Mesothelial cell of epicardium (in vitro differentiated cells): Measurements from ENCODE around the gene TAGLN. TPM values are rescaled to one million over a fixed set of nuclear protein-coding genes. Genes with fewer than 3 reads are reported as not detected.

Experiments
- DNase-seq, 2 experiments: peaks; one replicate each; pipeline ENCODE4 v3.0.0; 2021; ENCODE audit warnings: low spot score in 2 of 2; ENCODE audit not compliant: unreplicated experiment in 2 of 2
- H3K27ac Mint-ChIP-seq: 2 replicates; pipeline ENCODE4 v1.8.0; 2021; ENCODE audit warnings: mixed read lengths
- H3K27me3 Mint-ChIP-seq: 2 replicates; pipeline ENCODE4 v1.8.0; 2021; ENCODE audit warnings: low read depth, mixed read lengths
- H3K36me3 Mint-ChIP-seq: 2 replicates; pipeline ENCODE4 v1.8.0; 2021; ENCODE audit warnings: mixed read lengths
- H3K4me1 Mint-ChIP-seq: 2 replicates; pipeline ENCODE4 v1.8.0; 2021; ENCODE audit warnings: mixed read lengths
- H3K4me3 Mint-ChIP-seq: 2 replicates; pipeline ENCODE4 v1.8.0; 2021; ENCODE audit warnings: mild to moderate bottlenecking, moderate library complexity, mixed read lengths
- H3K9me3 Mint-ChIP-seq: 2 replicates; pipeline ENCODE4 v1.8.0; 2021; ENCODE audit warnings: mixed read lengths
- CTCF ChIP-seq: fragments of 200-600 bp; sonication (generic); IDR thresholded peaks from one replicate; pipeline ENCODE4 v1.5.0; 2021; ENCODE audit warnings: antibody characterized with exemption; ENCODE audit not compliant: unreplicated experiment
- total RNA-seq: library from RNA; stranded (reverse); gene quantifications from 3 replicates; pipeline ENCODE4 v1.2.1, GENCODE V29; 2021

The TAGLN gene
- total RNA-seq, 1 donor from 2014 or later = 197 TPM

DNA sequence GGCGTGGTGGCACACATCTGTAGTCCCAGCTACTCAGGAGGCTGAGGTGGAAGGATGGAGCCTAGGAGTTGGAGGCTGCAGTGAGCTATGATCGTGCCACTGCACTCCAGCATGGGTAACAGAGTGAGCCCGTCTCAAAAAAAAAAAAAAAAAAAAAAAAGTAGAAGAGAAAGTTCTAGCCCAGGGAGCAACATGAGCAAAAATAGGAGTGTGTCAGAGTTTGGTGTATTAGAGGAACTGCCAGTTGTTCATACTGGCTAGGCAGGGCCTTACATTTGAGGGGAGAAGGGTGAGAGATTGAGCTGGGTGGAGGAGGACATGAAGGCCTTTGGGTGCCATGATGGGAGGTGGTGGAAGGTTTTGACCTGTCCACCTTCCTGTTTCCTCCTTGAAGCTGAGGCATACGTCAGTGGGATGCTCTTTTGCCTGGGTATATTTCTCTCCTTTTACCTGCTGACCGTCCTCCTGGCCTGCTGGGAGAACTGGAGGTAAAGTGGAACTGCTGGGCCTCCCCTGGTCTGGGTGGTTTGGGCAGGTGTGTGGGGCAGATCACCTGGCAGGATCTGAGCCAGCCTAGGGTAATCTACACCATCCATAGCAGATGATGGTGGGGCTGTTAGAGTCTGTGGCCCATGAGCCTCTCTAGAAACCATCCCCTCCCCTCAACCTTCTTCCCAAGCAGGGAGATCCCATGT, 13.3 kb upstream of the TAGLN start:
- H3K27ac Mint-ChIP-seq = no peak overlapping the region
- no peaks in the 10 kb centered on the region for H3K27me3 Mint-ChIP-seq
- DNase-seq = no peak

GRCh38 chr11:117186431-117186761, 12.8 kb upstream of the TAGLN start:
- Mint-ChIP-seq H3K9me3 (no peaks in the 10 kb centered on the region), H3K27ac (no peak overlapping the region), H3K36me3 (peaks cover 10% of the 10 kb centered on the region), H3K27me3 (no peaks in the 10 kb centered on the region), H3K4me1 (peaks cover 7% of the 10 kb centered on the region), H3K4me3 (no peak overlapping the region)
- DNase-seq = no peak
- no peak for TF ChIP-seq CTCF

More for the DNA sequence above, 13.3 kb upstream of the TAGLN start:
- Mint-ChIP-seq H3K9me3 (no peaks in the 10 kb centered on the region), H3K36me3 (peaks cover 10% of the 10 kb centered on the region), H3K4me3 (no peak overlapping the region), H3K4me1 (peaks cover 10% of the 10 kb centered on the region)
- TF ChIP-seq CTCF = no peak

- Mint-ChIP-seq H3K27me3 (no peaks in the 10 kb centered on the region), H3K27ac (no peak overlapping the region), H3K4me3 (no peak overlapping the region), H3K9me3 (no peaks in the 10 kb centered on the region), H3K4me1 (peaks cover 7% of the 10 kb centered on the region), H3K36me3 (peaks cover 10% of the 10 kb centered on the region)
- no peak for TF ChIP-seq CTCF
- no peak for DNase-seq
These were observed 12.2 kb upstream of the TAGLN start for GRCh38 chr11:117187007-117187406.

GRCh38 chr11:117187428-117187798, 11.8 kb upstream of the TAGLN start:
- TF ChIP-seq CTCF = no peak
- H3K4me3 Mint-ChIP-seq = no peak overlapping the region
- peaks cover 7% of the 10 kb centered on the region for H3K4me1 Mint-ChIP-seq

DNA sequence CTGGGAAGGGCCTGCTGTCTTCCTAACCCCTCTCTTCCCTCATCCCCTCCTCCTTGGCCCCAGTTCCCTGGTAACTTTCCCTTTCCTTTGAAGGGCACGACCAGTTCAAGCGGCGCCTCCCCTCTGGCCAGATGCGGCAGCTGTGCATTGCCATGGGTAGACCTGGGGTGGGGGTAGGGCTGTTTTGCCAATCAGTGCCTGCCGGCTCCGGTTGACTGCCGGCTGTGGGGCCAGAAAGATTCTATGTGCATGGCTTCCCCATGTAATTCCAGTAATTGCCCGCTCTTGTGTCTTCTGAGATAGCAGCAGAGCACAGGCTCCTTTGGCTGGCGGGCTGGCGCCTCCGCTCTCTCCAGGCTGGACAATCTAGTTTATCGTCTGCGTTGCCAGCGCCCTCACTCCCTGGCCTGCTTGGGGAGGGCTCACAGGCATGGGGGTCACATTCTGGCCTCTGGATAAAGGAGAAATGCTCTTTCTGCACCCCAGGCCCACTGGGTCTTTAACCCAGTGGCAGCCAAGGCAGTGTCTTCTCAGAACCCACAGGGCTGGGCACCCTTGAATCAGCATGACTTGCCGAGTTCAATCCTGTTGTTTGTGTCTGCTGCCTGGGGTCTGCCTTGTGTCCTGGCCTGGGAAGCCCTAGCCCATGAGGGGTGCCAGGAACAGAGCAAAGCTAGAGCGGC, 11.2 kb upstream of the TAGLN start:
- peak in 1 of 2 experiments; percentile 18 for DNase-seq
- Mint-ChIP-seq H3K4me1 (peaks cover 7% of the 10 kb centered on the region), H3K27me3 (no peaks in the 10 kb centered on the region)

More at GRCh38 chr11:117187428-117187798, 11.8 kb upstream of the TAGLN start:
- no peak overlapping the region for H3K27ac Mint-ChIP-seq
- H3K27me3 Mint-ChIP-seq = no peaks in the 10 kb centered on the region
- peaks cover 10% of the 10 kb centered on the region for H3K36me3 Mint-ChIP-seq
- H3K9me3 Mint-ChIP-seq = no peaks in the 10 kb centered on the region
- DNase-seq = no peak

More for the DNA sequence above, 11.2 kb upstream of the TAGLN start:
- no peak overlapping the region for H3K27ac Mint-ChIP-seq
- H3K4me3 Mint-ChIP-seq = no peak overlapping the region
- TF ChIP-seq CTCF = no peak
- H3K9me3 Mint-ChIP-seq = no peaks in the 10 kb centered on the region
- H3K36me3 Mint-ChIP-seq = peaks cover 9% of the 10 kb centered on the region
